WTC11 (cell line): ENCODE results near the gene ADGRB2. TPM values are rescaled to one million over a fixed set of nuclear protein-coding genes. Genes with fewer than 3 reads are reported as not detected.

Experiments
- ATAC-seq: fragments of 200-7000 bp; cut with Tn5 transposase; 2 replicates; pipeline ENCODE4 v1.10.0; 2021; ENCODE audit warnings: mild to moderate bottlenecking, moderate library complexity
- CTCF ChIA-PET: fragments of 300-600 bp; sonication (Branson Sonifier 250); formaldehyde crosslinking; loops from one replicate; lab custom pipeline; 2021; ENCODE audit warnings: antibody characterized with exemption; lab: Charles Lee
- POLR2A ChIA-PET: fragments of 350-600 bp; sonication (Branson Sonifier 250); formaldehyde crosslinking; loops from one replicate; lab custom pipeline; 2021; ENCODE audit warnings: antibody characterized with exemption; lab: Charles Lee
- DNase-seq: peaks from one replicate; pipeline ENCODE4 v3.0.0; 2021; ENCODE audit warnings: low spot score
- H3K27ac Mint-ChIP-seq: 2 replicates; pipeline ENCODE4 v1.8.0; 2021; ENCODE audit warnings: mixed read lengths
- H3K27me3 Mint-ChIP-seq: 2 replicates; pipeline ENCODE4 v1.8.0; 2021; ENCODE audit warnings: low read depth, mild to moderate bottlenecking, moderate library complexity, mixed read lengths
- H3K36me3 Mint-ChIP-seq: 2 replicates; pipeline ENCODE4 v1.8.0; 2021; ENCODE audit warnings: mixed read lengths
- H3K4me1 Mint-ChIP-seq: 2 replicates; pipeline ENCODE4 v1.8.0; 2022; ENCODE audit warnings: mixed read lengths
- H3K4me3 Mint-ChIP-seq: 2 replicates; pipeline ENCODE4 v1.8.0; 2021; ENCODE audit warnings: mild to moderate bottlenecking, moderate library complexity, mixed read lengths
- H3K9me3 Mint-ChIP-seq: 2 replicates; pipeline ENCODE4 v1.8.0; 2021; ENCODE audit warnings: mixed read lengths
- EMX1 ChIP-seq: fragments of 250-450 bp; sonication (Bioruptor Pico); IDR thresholded peaks from 2 replicates; pipeline ENCODE4 v1.8.0; 2021; ENCODE audit warnings: mild to moderate bottlenecking
- ESRRA ChIP-seq: sonication (generic); formaldehyde crosslinking; IDR thresholded peaks from 2 replicates; pipeline ENCODE4 v1.8.1; 2022; ENCODE audit warnings: mild to moderate bottlenecking, missing genetic modification reagents, borderline replicate concordance
- GTF2I ChIP-seq: fragments of 250-450 bp; sonication (Bioruptor Pico); conservative IDR thresholded peaks from 2 replicates; pipeline ENCODE4 v1.4.0; 2021; ENCODE audit warnings: mild to moderate bottlenecking
- OVOL2 ChIP-seq: fragments of 250-450 bp; sonication (Bioruptor Pico); IDR thresholded peaks from 2 replicates; pipeline ENCODE4 v1.9.0; 2021; ENCODE audit warnings: mild to moderate bottlenecking, borderline replicate concordance
- RELA ChIP-seq: sonication (generic); formaldehyde crosslinking; IDR thresholded peaks from 2 replicates; pipeline ENCODE4 v1.8.1; 2022; ENCODE audit warnings: missing genetic modification reagents, mild to moderate bottlenecking, borderline replicate concordance
- SMAD3 ChIP-seq: sonication (generic); formaldehyde crosslinking; IDR thresholded peaks from 2 replicates; pipeline ENCODE4 v1.8.0; 2022; ENCODE audit warnings: missing genetic modification reagents, mild to moderate bottlenecking, borderline replicate concordance
- SP1 ChIP-seq: sonication (generic); formaldehyde crosslinking; conservative IDR thresholded peaks from 2 replicates; pipeline ENCODE4 v1.8.1; 2022; ENCODE audit warnings: missing genetic modification reagents
- ZNF219 ChIP-seq: sonication (generic); formaldehyde crosslinking; IDR thresholded peaks from 2 replicates; pipeline ENCODE4 v1.8.0; 2023; ENCODE audit warnings: missing genetic modification reagents, mild to moderate bottlenecking, borderline replicate concordance
- total RNA-seq: library from RNA; stranded (reverse); gene quantifications from 3 replicates; pipeline ENCODE4 v1.2.3, GENCODE V29; 2021
- TF ChIP-seq, protein P1 (sequence below): sonication (generic); formaldehyde crosslinking; IDR thresholded peaks from 2 replicates; pipeline ENCODE4 v1.8.1; 2023; ENCODE audit warnings: mild to moderate bottlenecking, missing genetic modification reagents, borderline replicate concordance
- TF ChIP-seq, protein P2 (sequence below): sonication (generic); formaldehyde crosslinking; IDR thresholded peaks from 2 replicates; pipeline ENCODE4 v1.8.1; 2023; ENCODE audit warnings: mild to moderate bottlenecking, moderate library complexity, missing genetic modification reagents
- TF ChIP-seq, protein P3 (sequence below): fragments of 200-600 bp; IDR thresholded peaks from 2 replicates; pipeline ENCODE4 v1.8.0; 2022; ENCODE audit warnings: antibody characterized with exemption
- TF ChIP-seq, protein P4 (sequence below): sonication (generic); formaldehyde crosslinking; IDR thresholded peaks from 2 replicates; pipeline ENCODE4 v1.8.1; 2023; ENCODE audit warnings: mild to moderate bottlenecking, missing genetic modification reagents, moderate library complexity
- TF ChIP-seq, protein P5 (sequence below): fragments of 250-450 bp; sonication (Bioruptor Pico); IDR thresholded peaks from 2 replicates; pipeline ENCODE4 v2.1.2; 2022; ENCODE audit warnings: mild to moderate bottlenecking, moderate library complexity
- TF ChIP-seq, protein P6 (sequence below): sonication (generic); formaldehyde crosslinking; IDR thresholded peaks from 2 replicates; pipeline ENCODE4 v1.8.0; 2023; ENCODE audit warnings: mild to moderate bottlenecking, missing genetic modification reagents
- TF ChIP-seq, protein P7 (sequence below): sonication (generic); formaldehyde crosslinking; IDR thresholded peaks from 2 replicates; pipeline ENCODE4 v1.8.1; 2022; ENCODE audit warnings: mild to moderate bottlenecking, moderate library complexity, missing genetic modification reagents
- TF ChIP-seq, protein P8 (sequence below): sonication (generic); formaldehyde crosslinking; IDR thresholded peaks from 2 replicates; pipeline ENCODE4 v1.8.1; 2022; ENCODE audit warnings: low read depth, missing genetic modification reagents, borderline replicate concordance
- TF ChIP-seq, protein P9 (sequence below): fragments of 250-450 bp; sonication (Bioruptor Pico); conservative IDR thresholded peaks from 2 replicates; pipeline ENCODE4 v1.9.0; 2021; ENCODE audit warnings: mild to moderate bottlenecking

Gene ADGRB2
- total RNA-seq, 1 experiment from 2014 or later, result 39.3 TPM

DNA sequence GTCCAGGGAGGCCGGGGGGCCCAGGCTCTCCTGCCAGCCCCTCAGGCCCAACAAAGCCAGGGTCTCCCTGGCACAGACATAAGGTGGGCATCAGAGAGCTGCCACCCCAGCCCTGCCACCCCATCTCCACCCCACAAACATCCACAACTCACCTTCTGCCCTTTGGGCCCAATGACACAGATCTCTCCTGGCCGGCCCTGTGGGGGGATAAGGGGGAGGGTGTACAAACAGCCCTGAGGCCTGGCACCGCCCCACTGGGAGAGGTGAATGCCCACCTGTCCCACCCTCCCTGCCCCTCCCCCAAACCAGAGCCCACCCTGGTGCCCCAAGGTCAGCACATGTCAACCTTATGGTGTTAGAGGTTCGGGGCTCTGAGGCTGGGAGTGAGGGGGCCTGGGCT is 72.7 kb downstream of the ADGRB2 start:
- ATAC-seq, result no peak
- TF ChIP-seq, protein P1, sequence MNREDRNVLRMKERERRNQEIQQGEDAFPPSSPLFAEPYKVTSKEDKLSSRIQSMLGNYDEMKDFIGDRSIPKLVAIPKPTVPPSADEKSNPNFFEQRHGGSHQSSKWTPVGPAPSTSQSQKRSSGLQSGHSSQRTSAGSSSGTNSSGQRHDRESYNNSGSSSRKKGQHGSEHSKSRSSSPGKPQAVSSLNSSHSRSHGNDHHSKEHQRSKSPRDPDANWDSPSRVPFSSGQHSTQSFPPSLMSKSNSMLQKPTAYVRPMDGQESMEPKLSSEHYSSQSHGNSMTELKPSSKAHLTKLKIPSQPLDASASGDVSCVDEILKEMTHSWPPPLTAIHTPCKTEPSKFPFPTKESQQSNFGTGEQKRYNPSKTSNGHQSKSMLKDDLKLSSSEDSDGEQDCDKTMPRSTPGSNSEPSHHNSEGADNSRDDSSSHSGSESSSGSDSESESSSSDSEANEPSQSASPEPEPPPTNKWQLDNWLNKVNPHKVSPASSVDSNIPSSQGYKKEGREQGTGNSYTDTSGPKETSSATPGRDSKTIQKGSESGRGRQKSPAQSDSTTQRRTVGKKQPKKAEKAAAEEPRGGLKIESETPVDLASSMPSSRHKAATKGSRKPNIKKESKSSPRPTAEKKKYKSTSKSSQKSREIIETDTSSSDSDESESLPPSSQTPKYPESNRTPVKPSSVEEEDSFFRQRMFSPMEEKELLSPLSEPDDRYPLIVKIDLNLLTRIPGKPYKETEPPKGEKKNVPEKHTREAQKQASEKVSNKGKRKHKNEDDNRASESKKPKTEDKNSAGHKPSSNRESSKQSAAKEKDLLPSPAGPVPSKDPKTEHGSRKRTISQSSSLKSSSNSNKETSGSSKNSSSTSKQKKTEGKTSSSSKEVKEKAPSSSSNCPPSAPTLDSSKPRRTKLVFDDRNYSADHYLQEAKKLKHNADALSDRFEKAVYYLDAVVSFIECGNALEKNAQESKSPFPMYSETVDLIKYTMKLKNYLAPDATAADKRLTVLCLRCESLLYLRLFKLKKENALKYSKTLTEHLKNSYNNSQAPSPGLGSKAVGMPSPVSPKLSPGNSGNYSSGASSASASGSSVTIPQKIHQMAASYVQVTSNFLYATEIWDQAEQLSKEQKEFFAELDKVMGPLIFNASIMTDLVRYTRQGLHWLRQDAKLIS (CRISPR knock-in tag), result no peak
- TF ChIP-seq GTF2I (CRISPR knock-in tag) (no peak), EMX1 (CRISPR knock-in tag) (no peak), ESRRA (no peak), OVOL2 (no peak), SP1 (no peak)
- TF ChIP-seq, protein P2, sequence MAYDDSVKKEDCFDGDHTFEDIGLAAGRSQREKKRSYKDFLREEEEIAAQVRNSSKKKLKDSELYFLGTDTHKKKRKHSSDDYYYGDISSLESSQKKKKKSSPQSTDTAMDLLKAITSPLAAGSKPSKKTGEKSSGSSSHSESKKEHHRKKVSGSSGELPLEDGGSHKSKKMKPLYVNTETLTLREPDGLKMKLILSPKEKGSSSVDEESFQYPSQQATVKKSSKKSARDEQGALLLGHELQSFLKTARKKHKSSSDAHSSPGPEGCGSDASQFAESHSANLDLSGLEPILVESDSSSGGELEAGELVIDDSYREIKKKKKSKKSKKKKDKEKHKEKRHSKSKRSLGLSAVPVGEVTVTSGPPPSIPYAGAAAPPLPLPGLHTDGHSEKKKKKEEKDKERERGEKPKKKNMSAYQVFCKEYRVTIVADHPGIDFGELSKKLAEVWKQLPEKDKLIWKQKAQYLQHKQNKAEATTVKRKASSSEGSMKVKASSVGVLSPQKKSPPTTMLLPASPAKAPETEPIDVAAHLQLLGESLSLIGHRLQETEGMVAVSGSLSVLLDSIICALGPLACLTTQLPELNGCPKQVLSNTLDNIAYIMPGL (CRISPR knock-in tag), result no peak
- TF ChIP-seq, protein P3, sequence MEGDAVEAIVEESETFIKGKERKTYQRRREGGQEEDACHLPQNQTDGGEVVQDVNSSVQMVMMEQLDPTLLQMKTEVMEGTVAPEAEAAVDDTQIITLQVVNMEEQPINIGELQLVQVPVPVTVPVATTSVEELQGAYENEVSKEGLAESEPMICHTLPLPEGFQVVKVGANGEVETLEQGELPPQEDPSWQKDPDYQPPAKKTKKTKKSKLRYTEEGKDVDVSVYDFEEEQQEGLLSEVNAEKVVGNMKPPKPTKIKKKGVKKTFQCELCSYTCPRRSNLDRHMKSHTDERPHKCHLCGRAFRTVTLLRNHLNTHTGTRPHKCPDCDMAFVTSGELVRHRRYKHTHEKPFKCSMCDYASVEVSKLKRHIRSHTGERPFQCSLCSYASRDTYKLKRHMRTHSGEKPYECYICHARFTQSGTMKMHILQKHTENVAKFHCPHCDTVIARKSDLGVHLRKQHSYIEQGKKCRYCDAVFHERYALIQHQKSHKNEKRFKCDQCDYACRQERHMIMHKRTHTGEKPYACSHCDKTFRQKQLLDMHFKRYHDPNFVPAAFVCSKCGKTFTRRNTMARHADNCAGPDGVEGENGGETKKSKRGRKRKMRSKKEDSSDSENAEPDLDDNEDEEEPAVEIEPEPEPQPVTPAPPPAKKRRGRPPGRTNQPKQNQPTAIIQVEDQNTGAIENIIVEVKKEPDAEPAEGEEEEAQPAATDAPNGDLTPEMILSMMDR, result no peak
- TF ChIP-seq, protein P4, sequence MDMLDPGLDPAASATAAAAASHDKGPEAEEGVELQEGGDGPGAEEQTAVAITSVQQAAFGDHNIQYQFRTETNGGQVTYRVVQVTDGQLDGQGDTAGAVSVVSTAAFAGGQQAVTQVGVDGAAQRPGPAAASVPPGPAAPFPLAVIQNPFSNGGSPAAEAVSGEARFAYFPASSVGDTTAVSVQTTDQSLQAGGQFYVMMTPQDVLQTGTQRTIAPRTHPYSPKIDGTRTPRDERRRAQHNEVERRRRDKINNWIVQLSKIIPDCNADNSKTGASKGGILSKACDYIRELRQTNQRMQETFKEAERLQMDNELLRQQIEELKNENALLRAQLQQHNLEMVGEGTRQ (CRISPR knock-in tag), result no peak
- TF ChIP-seq, protein P5, sequence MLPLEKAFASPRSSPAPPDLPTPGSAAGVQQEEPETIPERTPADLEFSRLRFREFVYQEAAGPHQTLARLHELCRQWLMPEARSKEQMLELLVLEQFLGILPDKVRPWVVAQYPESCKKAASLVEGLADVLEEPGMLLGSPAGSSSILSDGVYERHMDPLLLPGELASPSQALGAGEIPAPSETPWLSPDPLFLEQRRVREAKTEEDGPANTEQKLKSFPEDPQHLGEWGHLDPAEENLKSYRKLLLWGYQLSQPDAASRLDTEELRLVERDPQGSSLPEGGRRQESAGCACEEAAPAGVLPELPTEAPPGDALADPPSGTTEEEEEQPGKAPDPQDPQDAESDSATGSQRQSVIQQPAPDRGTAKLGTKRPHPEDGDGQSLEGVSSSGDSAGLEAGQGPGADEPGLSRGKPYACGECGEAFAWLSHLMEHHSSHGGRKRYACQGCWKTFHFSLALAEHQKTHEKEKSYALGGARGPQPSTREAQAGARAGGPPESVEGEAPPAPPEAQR (CRISPR knock-in tag), result no peak
- TF ChIP-seq, protein P6, sequence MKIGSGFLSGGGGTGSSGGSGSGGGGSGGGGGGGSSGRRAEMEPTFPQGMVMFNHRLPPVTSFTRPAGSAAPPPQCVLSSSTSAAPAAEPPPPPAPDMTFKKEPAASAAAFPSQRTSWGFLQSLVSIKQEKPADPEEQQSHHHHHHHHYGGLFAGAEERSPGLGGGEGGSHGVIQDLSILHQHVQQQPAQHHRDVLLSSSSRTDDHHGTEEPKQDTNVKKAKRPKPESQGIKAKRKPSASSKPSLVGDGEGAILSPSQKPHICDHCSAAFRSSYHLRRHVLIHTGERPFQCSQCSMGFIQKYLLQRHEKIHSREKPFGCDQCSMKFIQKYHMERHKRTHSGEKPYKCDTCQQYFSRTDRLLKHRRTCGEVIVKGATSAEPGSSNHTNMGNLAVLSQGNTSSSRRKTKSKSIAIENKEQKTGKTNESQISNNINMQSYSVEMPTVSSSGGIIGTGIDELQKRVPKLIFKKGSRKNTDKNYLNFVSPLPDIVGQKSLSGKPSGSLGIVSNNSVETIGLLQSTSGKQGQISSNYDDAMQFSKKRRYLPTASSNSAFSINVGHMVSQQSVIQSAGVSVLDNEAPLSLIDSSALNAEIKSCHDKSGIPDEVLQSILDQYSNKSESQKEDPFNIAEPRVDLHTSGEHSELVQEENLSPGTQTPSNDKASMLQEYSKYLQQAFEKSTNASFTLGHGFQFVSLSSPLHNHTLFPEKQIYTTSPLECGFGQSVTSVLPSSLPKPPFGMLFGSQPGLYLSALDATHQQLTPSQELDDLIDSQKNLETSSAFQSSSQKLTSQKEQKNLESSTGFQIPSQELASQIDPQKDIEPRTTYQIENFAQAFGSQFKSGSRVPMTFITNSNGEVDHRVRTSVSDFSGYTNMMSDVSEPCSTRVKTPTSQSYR (CRISPR knock-in tag), result no peak
- Mint-ChIP-seq H3K4me3 (no peak overlapping the region), H3K9me3 (no peaks in the 10 kb centered on the region), H3K27ac (no peak overlapping the region), H3K27me3 (no peaks in the 10 kb centered on the region), H3K4me1 (peaks cover 2% of the 10 kb centered on the region; the same call in 1 of the 2 replicates), H3K36me3 (no peaks in the 10 kb centered on the region)
- CTCF ChIA-PET, result interaction anchor here (0.6 to 1.4 kb wide), 6 partner anchors 12 to 507 kb away, joined by 3 to 7 read pairs (median 4); no protein-coding TSS in a partner anchor
- DNase-seq, result no peak
- POLR2A ChIA-PET, result no interaction called here

DNA sequence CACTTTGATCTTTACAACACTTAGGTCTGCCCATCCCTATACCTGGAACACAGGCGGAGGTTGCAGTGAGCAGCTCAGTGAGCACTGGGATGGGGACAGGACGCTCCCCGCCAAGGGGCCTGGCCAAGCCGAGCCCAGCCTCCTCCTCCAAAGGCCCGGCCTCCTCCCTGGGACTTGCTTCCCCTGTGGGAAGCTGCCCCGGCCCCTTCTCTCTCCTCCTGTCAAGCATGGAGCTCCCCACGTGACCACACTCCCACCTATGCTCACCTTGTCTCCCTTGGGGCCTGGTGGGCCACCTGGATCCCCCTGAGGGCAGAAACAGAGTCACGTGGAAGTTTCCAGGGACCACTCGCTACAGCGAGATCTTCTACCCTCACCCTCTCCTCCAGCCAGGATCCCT is 73.2 kb downstream of the ADGRB2 start:
- ChIA-PET CTCF (interaction anchor here (0.9 to 1.4 kb wide), 7 partner anchors 11 to 98 kb away, joined by 3 to 7 read pairs (median 5); no protein-coding TSS in a partner anchor), POLR2A (no interaction called here)
- DNase-seq, result no peak
- Mint-ChIP-seq H3K27me3 (no peaks in the 10 kb centered on the region), H3K4me1 (peaks cover 2% of the 10 kb centered on the region; the same call in 1 of the 2 replicates)
- TF ChIP-seq ZNF219 (CRISPR knock-in tag), result no peak
- TF ChIP-seq, protein P7, sequence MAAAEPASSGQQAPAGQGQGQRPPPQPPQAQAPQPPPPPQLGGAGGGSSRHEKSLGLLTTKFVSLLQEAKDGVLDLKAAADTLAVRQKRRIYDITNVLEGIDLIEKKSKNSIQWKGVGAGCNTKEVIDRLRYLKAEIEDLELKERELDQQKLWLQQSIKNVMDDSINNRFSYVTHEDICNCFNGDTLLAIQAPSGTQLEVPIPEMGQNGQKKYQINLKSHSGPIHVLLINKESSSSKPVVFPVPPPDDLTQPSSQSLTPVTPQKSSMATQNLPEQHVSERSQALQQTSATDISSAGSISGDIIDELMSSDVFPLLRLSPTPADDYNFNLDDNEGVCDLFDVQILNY (CRISPR knock-in tag), result no peak
- TF ChIP-seq, protein P8, sequence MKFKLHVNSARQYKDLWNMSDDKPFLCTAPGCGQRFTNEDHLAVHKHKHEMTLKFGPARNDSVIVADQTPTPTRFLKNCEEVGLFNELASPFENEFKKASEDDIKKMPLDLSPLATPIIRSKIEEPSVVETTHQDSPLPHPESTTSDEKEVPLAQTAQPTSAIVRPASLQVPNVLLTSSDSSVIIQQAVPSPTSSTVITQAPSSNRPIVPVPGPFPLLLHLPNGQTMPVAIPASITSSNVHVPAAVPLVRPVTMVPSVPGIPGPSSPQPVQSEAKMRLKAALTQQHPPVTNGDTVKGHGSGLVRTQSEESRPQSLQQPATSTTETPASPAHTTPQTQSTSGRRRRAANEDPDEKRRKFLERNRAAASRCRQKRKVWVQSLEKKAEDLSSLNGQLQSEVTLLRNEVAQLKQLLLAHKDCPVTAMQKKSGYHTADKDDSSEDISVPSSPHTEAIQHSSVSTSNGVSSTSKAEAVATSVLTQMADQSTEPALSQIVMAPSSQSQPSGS (CRISPR knock-in tag), result no peak
- no peak for TF ChIP-seq SMAD3 (CRISPR knock-in tag)
- TF ChIP-seq, protein P9, sequence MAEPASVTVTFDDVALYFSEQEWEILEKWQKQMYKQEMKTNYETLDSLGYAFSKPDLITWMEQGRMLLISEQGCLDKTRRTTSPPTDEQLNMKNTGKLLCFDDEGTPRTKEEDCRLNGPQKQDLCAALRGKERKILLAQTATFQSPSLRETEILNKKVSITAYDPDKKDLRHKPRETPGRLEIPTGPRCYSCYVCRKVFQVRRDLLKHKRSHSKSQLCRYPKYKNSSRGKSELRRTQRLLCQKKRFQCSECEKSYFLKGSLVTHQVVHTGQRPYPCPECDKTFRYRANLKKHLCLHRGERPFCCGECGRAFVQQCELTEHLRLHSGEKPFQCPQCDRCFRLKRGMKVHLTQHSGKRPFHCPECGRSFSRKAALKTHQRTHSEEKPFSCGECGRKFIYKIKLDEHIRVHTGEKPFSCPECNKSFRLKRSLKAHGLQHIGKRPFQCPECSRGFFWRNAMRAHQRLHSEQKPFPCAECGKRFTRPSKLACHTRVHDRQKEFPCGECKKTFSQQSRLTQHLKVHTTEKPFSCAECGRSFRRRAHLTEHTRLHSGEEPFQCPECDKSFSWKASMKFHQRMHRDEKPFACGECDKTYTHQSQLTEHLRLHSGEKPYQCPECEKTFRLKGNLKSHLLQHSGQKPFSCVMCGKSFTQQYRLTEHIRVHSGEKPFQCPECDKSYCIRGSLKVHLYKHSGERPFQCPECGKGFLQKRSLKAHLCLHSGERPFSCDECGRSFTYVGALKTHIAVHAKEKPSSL (CRISPR knock-in tag), result no peak
- no peak for TF ChIP-seq RELA (CRISPR knock-in tag)
- TF ChIP-seq, all 79 proteins: peak for 0
- ATAC-seq, result no peak
- Mint-ChIP-seq H3K9me3 (no peaks in the 10 kb centered on the region), H3K4me3 (no peak overlapping the region), H3K27ac (no peak overlapping the region), H3K36me3 (no peaks in the 10 kb centered on the region)
